AG08395 (cell line): ENCODE measurements around the gene CASQ1.

Experiments
- DNase-seq: peaks from one replicate; pipeline ENCODE4 v3.0.0; 2012; ENCODE audit warnings: mixed read lengths, low spot score

CASQ1 gene

GRCh38 chr1:160168609-160169369 is 21.6 kb upstream of the CASQ1 start:
- DNase-seq: peak; percentile 46

- DNase-seq: no peak
Measured at GRCh38 chr1:160169553-160170399, 20.6 kb upstream of the CASQ1 start.

GRCh38 chr1:160171354-160171753 is 19.0 kb upstream of the CASQ1 start:
- DNase-seq: peak; percentile 85

- no peak for DNase-seq
Measured at GRCh38 chr1:160171980-160172379, 18.4 kb upstream of the CASQ1 start.

- no peak for DNase-seq
Measured at GRCh38 chr1:160177231-160177630, 13.1 kb upstream of the CASQ1 start.

GRCh38 chr1:160177667-160178066 is 12.7 kb upstream of the CASQ1 start:
- no peak for DNase-seq

- no peak for DNase-seq
Measured at GRCh38 chr1:160178731-160179130, 11.6 kb upstream of the CASQ1 start.

GRCh38 chr1:160179336-160179735 is 11.0 kb upstream of the CASQ1 start:
- DNase-seq: no peak

- DNase-seq: no peak
Measured at GRCh38 chr1:160186246-160186645, 4.1 kb upstream of the CASQ1 start.

- no peak for DNase-seq
Measured at GRCh38 chr1:160186729-160187128, 3.6 kb upstream of the CASQ1 start.

GRCh38 chr1:160187407-160187806 is 3.0 kb upstream of the CASQ1 start:
- no peak for DNase-seq

- no peak for DNase-seq
Measured at GRCh38 chr1:160188341-160188740, 2.0 kb upstream of the CASQ1 start.

- no peak for DNase-seq
Measured at GRCh38 chr1:160191756-160192155, 1.4 kb downstream of the CASQ1 start.

GRCh38 chr1:160192234-160192633 is 1.9 kb downstream of the CASQ1 start:
- no peak for DNase-seq

GRCh38 chr1:160193091-160193819 is 2.9 kb downstream of the CASQ1 start:
- DNase-seq: peak; percentile 86

GRCh38 chr1:160193832-160194736 is 3.7 kb downstream of the CASQ1 start:
- DNase-seq: no peak

- DNase-seq: no peak
Measured at GRCh38 chr1:160194737-160195059, 4.3 kb downstream of the CASQ1 start.

GRCh38 chr1:160196143-160196542 is 5.8 kb downstream of the CASQ1 start:
- DNase-seq: no peak

GRCh38 chr1:160197231-160197630 is 6.9 kb downstream of the CASQ1 start:
- DNase-seq: no peak

- no peak for DNase-seq
Measured at GRCh38 chr1:160200786-160201185, 10.4 kb downstream of the CASQ1 start.

- no peak for DNase-seq
Measured at GRCh38 chr1:160204526-160205241, 14.3 kb downstream of the CASQ1 start.
